Retinal pigment epithelial cell (primary cell): ENCODE results near the gene INSC.

Experiments used
- DNase-seq: peaks from one replicate; pipeline ENCODE4 v3.0.0-alpha.2; 2010; ENCODE audit warnings: low read depth
- H3K4me3 ChIP-seq: 2 replicates; pipeline ENCODE4 v1.5.1; 2011; ENCODE audit warnings: mild to moderate bottlenecking, low read length, control low read depth, moderate library complexity
- TF ChIP-seq, protein P1 (sequence below): conservative IDR thresholded peaks from 2 replicates; pipeline ENCODE4 v1.5.1; 2011; ENCODE audit warnings: low read depth, low read length, control low read depth, inconsistent platforms

Gene INSC

DNA sequence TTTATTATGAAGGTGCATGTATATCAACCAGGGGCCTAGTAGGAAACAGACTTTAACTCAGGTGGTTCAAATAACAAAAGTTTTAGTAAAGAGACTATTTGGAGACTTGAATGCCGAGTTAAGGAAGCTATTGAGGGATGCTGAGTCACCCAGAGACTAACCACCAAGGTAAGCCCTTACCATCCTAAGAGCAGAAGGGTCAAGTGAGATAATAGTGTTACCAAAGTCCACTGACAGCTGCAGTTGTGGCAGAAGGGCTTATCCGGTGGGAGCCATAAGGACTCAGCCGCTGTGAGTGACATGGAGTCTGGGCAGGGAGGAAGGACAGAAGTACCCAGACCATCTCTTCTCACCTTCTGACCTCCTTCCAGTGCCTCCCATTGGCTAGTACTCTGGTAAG, 134.0 kb downstream of the INSC start:
- H3K4me3 ChIP-seq = no peak overlapping the region
- TF ChIP-seq, protein P1, sequence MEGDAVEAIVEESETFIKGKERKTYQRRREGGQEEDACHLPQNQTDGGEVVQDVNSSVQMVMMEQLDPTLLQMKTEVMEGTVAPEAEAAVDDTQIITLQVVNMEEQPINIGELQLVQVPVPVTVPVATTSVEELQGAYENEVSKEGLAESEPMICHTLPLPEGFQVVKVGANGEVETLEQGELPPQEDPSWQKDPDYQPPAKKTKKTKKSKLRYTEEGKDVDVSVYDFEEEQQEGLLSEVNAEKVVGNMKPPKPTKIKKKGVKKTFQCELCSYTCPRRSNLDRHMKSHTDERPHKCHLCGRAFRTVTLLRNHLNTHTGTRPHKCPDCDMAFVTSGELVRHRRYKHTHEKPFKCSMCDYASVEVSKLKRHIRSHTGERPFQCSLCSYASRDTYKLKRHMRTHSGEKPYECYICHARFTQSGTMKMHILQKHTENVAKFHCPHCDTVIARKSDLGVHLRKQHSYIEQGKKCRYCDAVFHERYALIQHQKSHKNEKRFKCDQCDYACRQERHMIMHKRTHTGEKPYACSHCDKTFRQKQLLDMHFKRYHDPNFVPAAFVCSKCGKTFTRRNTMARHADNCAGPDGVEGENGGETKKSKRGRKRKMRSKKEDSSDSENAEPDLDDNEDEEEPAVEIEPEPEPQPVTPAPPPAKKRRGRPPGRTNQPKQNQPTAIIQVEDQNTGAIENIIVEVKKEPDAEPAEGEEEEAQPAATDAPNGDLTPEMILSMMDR = no peak
- DNase-seq = no peak

DNA sequence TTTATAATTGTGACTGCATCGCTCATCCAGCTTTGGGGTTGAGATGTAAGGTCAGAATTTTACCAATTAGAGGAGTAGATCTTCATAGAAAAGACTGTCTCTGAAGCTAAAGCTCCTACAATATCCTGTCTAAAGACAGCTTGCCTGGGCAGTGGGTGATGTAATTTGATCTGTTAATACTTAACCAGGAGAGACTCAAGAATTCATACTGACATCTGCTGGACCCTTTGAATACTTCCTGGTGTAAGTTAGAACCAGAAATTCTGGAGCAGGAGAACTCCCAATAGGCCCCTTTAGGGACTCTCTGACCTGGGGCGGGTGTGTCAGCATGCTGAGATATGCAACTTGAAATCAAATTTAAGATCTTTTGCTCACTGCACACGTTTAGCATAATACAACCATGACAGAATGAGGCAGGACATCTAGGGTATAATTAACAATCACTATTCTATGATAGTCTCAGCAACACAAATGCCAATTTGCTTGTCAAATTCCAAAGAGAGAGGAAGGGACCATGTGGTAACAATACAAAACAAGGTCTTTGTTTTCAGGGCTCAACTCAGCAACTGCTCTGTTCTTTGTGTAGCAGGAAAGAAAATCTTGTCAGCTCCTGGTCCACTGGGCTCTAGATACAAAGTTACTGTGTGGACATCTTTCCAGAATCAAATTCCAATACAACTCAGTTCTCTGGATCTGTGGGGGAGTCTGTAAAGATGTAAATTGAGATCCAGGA, 143.9 kb downstream of the INSC start:
- DNase-seq = peak; percentile 12
- H3K4me3 ChIP-seq = no peak overlapping the region
- TF ChIP-seq, protein P1 = peak; percentile 29

DNA sequence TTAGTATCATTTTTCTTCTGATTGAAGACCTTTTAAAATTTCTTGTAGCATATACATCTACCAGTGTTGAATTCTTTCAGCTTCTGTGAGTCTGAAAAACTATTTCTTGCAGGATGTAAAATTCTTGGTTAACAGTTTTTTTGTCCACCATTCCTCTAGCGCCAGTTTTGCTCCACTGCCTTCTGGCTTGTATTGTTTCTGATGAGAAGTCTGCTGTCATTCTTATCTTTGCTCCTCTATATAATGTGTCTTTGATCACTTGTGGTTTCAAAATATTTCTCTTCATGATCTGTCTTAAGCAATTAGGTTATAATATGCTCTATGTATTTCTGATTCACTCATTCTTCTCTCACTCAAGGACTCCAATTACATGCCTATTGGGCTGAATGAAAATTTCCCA, 152.3 kb downstream of the INSC start:
- no peak for DNase-seq
- TF ChIP-seq, protein P1 = no peak
- H3K4me3 ChIP-seq = no peak overlapping the region

DNA sequence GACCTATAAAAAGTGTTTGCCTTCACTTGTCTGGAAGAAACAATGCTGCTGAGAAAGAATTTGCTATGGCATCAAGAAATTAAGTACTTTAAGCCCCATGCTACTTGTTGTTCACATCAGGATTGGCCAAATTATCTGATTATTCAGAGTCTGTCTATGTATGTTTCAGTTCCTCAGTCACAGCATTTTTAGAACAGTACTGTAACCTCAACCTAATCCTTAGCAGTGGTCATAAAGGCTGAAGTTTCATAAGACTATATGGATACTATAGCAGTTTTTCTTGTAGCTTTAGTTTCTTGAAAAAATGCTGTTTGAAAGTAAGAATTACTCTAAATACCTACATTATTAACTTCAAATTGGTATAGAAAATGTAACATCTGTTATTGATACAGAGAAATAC, 153.9 kb downstream of the INSC start:
- TF ChIP-seq, protein P1 = no peak
- DNase-seq = no peak
- H3K4me3 ChIP-seq = no peak overlapping the region

DNA sequence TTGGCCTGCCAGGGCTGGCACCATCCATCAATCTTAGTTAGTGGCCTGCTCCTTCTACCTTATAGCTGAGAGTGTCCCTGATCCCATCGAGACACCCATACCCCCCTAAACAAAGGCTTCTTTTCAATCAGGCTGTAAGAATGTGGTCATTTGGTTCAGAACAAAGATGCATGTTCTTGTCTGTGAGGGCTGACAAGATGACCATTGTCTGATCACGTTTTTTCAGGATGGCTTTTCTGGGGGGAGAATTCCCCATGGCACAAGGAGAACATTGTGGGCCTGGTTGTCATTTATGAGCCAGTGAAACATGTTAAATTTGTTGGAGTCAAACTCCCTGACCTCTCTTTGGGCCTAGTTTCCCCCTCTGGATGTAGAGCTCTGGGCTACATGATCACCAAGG, 160.4 kb downstream of the INSC start:
- no peak for DNase-seq
- TF ChIP-seq, protein P1 = no peak

DNA sequence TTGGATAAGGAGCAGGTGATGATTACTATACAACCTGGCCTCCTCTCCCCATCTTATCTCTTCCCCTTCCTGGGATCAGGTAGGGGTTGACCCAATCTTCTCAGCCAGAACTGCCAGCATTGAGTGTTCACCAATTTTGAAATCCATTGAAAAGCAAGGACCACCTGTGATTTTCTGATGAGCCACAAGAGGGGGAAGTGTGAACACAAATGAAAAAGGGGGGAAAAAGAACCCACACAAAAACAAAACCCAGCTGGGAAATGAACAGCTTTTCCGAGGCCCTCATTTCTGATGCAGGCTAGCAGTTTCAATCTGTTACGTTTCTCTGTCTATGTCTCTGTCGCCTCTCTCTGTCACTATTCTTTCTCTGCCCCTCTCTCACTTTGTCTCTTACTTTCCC, 161.9 kb downstream of the INSC start:
- no peak overlapping the region for H3K4me3 ChIP-seq
- no peak for DNase-seq
- TF ChIP-seq, protein P1 = peak; percentile 50

More for the DNA sequence above, 160.4 kb downstream of the INSC start:
- H3K4me3 ChIP-seq = no peak overlapping the region

DNA sequence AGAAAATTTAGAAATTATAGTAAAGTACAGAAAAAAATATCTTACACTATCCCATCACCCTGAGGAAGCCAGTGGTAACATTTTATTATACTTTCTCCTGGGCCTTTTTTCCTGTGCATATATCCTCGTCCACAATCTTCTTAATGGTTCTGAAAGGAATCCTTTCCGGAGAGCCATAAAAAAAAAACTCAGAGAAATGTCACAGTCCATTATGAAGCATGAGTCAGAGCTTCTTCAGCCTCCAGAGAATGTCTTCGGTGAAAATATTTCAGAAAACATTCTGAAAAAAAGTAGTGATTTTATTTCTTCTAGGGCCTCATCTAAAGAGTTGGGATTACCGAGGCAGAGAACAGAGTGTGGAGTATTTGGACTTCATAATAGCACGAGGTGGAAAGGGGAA, 163.4 kb downstream of the INSC start:
- TF ChIP-seq, protein P1 = no peak
- DNase-seq = no peak
- H3K4me3 ChIP-seq = no peak overlapping the region
